ENCODE measurements around the gene PHF2.

DNA sequence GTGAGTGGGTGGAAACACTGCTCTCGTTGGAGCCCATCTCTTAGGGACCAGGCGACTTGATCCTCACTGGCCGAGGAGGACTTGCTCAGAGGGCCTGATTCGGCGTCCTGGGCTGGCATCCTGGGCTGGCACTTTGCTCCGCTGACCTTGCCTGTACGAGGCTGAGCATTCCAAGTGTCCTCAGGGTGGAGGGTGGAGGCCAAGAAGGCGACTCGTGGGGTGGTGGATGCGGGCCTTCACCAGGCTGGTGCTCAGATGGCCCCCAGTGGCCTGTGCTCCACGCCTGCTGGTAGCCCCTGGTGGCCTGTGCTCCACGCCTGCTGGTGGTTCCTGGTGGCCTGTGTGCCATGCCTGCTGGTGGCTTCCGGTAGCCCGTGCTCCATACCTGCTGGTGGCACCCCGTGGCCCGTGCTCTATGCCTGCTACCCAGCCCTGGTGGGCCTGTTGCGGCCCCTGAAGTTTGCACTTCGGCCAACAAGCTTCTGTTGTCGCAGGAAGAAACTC, 42.9 kb downstream of the PHF2 start:
- TF ChIP-seq, protein P1, sequence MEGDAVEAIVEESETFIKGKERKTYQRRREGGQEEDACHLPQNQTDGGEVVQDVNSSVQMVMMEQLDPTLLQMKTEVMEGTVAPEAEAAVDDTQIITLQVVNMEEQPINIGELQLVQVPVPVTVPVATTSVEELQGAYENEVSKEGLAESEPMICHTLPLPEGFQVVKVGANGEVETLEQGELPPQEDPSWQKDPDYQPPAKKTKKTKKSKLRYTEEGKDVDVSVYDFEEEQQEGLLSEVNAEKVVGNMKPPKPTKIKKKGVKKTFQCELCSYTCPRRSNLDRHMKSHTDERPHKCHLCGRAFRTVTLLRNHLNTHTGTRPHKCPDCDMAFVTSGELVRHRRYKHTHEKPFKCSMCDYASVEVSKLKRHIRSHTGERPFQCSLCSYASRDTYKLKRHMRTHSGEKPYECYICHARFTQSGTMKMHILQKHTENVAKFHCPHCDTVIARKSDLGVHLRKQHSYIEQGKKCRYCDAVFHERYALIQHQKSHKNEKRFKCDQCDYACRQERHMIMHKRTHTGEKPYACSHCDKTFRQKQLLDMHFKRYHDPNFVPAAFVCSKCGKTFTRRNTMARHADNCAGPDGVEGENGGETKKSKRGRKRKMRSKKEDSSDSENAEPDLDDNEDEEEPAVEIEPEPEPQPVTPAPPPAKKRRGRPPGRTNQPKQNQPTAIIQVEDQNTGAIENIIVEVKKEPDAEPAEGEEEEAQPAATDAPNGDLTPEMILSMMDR (IDR thresholded peaks at IDR 0.05): no peak
- TF ChIP-seq POLR2AphosphoS5 (IDR thresholded peaks at IDR 0.05) (no peak), POLR2A (IDR thresholded peaks at IDR 0.05) (no peak)

All from suprapubic skin (tissue), 4 donors.